Neural cell (in vitro differentiated cells): ENCODE data around the gene SNTG2.

Source experiments
- CTCF ChIP-seq: fragments of 450-650 bp; IDR thresholded peaks from 2 replicates; pipeline ENCODE4 v1.5.1; 2014; ENCODE audit warnings: antibody characterized with exemption, mild to moderate bottlenecking, moderate library complexity; ENCODE audit not compliant: poor library complexity, severe bottlenecking
- EP300 ChIP-seq: fragments of 450-650 bp; conservative IDR thresholded peaks from 2 replicates; pipeline ENCODE4 v1.6.1; 2014; ENCODE audit warnings: antibody characterized with exemption, mild to moderate bottlenecking, moderate library complexity; ENCODE audit not compliant: poor library complexity, severe bottlenecking
- EZH2 ChIP-seq: fragments of 200-600, 300-800 bp; shearing (Covaris generic), sonication (generic); IDR thresholded peaks from 2 replicates; pipeline ENCODE4 v1.6.1; 2014; ENCODE audit warnings: antibody characterized with exemption, low read length, borderline replicate concordance, mild to moderate bottlenecking; ENCODE audit not compliant: insufficient read depth, poor library complexity, severe bottlenecking
- POLR2AphosphoS5 ChIP-seq: IDR thresholded peaks from 2 replicates; pipeline ENCODE4 v1.6.1; 2012
- RAD21 ChIP-seq: fragments of 450-650 bp; conservative IDR thresholded peaks from 2 replicates; pipeline ENCODE4 v1.6.1; 2014; ENCODE audit warnings: antibody characterized with exemption, mild to moderate bottlenecking, moderate library complexity
- SMC3 ChIP-seq: fragments of 450-650 bp; conservative IDR thresholded peaks from 2 replicates; pipeline ENCODE4 v1.6.1; 2014; ENCODE audit warnings: antibody characterized with exemption, mild to moderate bottlenecking, moderate library complexity; ENCODE audit not compliant: poor library complexity
- TAF1 ChIP-seq: IDR thresholded peaks from 2 replicates; pipeline ENCODE4 v1.6.1; 2012; ENCODE audit warnings: low read depth
- TF ChIP-seq, protein P1 (sequence below): IDR thresholded peaks from 2 replicates; pipeline ENCODE4 v1.6.1; 2012; ENCODE audit warnings: borderline replicate concordance

DNA sequence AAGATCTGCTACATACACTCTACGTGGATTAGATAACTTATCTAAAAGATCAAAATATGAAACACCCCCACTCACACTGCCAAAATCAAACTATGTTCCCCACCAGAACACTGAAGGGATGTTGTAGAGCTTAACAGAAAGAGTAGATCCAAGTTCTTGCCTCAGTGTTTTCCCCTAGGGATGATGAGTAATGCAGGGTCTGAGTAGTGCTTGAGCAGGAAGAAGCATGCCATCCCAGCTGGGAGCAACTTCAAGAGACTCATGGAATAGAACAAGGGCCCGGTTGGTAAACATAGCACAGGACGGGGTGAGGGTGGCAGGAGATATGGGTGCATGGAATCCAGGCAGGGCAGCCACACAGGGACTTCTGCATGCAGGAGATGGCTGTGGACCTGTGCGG is 74.3 kb downstream of the SNTG2 start:
- no peak for TF ChIP-seq CTCF
- no peak for TF ChIP-seq RAD21
- TF ChIP-seq POLR2AphosphoS5, result no peak
- no peak for TF ChIP-seq EP300
- TF ChIP-seq EZH2, result no peak
- TF ChIP-seq, protein P1, sequence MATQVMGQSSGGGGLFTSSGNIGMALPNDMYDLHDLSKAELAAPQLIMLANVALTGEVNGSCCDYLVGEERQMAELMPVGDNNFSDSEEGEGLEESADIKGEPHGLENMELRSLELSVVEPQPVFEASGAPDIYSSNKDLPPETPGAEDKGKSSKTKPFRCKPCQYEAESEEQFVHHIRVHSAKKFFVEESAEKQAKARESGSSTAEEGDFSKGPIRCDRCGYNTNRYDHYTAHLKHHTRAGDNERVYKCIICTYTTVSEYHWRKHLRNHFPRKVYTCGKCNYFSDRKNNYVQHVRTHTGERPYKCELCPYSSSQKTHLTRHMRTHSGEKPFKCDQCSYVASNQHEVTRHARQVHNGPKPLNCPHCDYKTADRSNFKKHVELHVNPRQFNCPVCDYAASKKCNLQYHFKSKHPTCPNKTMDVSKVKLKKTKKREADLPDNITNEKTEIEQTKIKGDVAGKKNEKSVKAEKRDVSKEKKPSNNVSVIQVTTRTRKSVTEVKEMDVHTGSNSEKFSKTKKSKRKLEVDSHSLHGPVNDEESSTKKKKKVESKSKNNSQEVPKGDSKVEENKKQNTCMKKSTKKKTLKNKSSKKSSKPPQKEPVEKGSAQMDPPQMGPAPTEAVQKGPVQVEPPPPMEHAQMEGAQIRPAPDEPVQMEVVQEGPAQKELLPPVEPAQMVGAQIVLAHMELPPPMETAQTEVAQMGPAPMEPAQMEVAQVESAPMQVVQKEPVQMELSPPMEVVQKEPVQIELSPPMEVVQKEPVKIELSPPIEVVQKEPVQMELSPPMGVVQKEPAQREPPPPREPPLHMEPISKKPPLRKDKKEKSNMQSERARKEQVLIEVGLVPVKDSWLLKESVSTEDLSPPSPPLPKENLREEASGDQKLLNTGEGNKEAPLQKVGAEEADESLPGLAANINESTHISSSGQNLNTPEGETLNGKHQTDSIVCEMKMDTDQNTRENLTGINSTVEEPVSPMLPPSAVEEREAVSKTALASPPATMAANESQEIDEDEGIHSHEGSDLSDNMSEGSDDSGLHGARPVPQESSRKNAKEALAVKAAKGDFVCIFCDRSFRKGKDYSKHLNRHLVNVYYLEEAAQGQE, result no peak
- TF ChIP-seq TAF1, result no peak
- no peak for TF ChIP-seq SMC3
